OCI-LY1 (cell line): ENCODE results near the gene RNF214.

Source experiments
- H2AFZ ChIP-seq: fragments of 200-600 bp; sonication (generic), shearing (Covaris generic); 2 replicates; pipeline ENCODE4 v1.6.0; 2014; ENCODE audit warnings: antibody characterized with exemption, mild to moderate bottlenecking, low read length
- H3F3A ChIP-seq: fragments of 200-600 bp; sonication (generic), shearing (Covaris generic); 2 replicates; pipeline ENCODE4 v1.6.0; 2014; ENCODE audit warnings: mild to moderate bottlenecking, antibody characterized with exemption, low read length, moderate library complexity; ENCODE audit not compliant: insufficient read depth
- H3K27ac ChIP-seq: fragments of 200-600 bp; sonication (generic); 2 replicates; pipeline ENCODE4 v1.5.1; 2014; ENCODE audit warnings: low read length, mixed run types, mild to moderate bottlenecking, low read depth; ENCODE audit not compliant: poor library complexity, severe bottlenecking
- H3K27me3 ChIP-seq: fragments of 200-600 bp; sonication (generic); 2 replicates; pipeline ENCODE4 v1.6.0; 2014; ENCODE audit warnings: antibody characterized with exemption, mild to moderate bottlenecking, low read length, moderate library complexity; ENCODE audit not compliant: insufficient read depth
- H3K36me3 ChIP-seq: fragments of 200-600 bp; sonication (generic); 2 replicates; pipeline ENCODE4 v1.6.1; 2014; ENCODE audit warnings: mild to moderate bottlenecking, antibody characterized with exemption, low read length, moderate library complexity, mixed read lengths; ENCODE audit not compliant: insufficient read depth
- H3K4me1 ChIP-seq: fragments of 200-600 bp; sonication (generic); 2 replicates; pipeline ENCODE4 v1.5.1; 2014; ENCODE audit warnings: mild to moderate bottlenecking, low read length, moderate library complexity; ENCODE audit not compliant: insufficient read depth, severe bottlenecking
- H3K4me2 ChIP-seq: fragments of 200-600 bp; sonication (generic), shearing (Covaris generic); 2 replicates; pipeline ENCODE4 v1.6.1; 2014; ENCODE audit warnings: low read length
- H3K4me3 ChIP-seq: fragments of 200-600 bp; sonication (generic); 2 replicates; pipeline ENCODE4 v1.5.1; 2014; ENCODE audit warnings: low read length, low read depth, mild to moderate bottlenecking, mixed read lengths; ENCODE audit not compliant: poor library complexity, severe bottlenecking
- H3K79me2 ChIP-seq: fragments of 200-600 bp; shearing (Covaris generic); 2 replicates; pipeline ENCODE4 v1.6.1; 2016; ENCODE audit warnings: mixed run types, low read length, mixed read lengths; ENCODE audit not compliant: insufficient read depth
- H3K9ac ChIP-seq: fragments of 200-600 bp; sonication (generic), shearing (Covaris generic); 2 replicates; pipeline ENCODE4 v1.6.1; 2014; ENCODE audit warnings: mild to moderate bottlenecking, low read length, mixed read lengths
- H3K9me2 ChIP-seq: fragments of 200-600 bp; sonication (generic), shearing (Covaris generic); 2 replicates; pipeline ENCODE4 v1.6.1; 2014; ENCODE audit warnings: low read depth, mild to moderate bottlenecking, low read length, mixed read lengths
- H3K9me3 ChIP-seq: fragments of 200-600 bp; shearing (Covaris generic); 2 replicates; pipeline ENCODE4 v1.6.1; 2014; ENCODE audit warnings: low read length, mixed read lengths
- H4K20me1 ChIP-seq: fragments of 200-600 bp; sonication (generic), shearing (Covaris generic); 2 replicates; pipeline ENCODE4 v1.6.0; 2016; ENCODE audit warnings: mild to moderate bottlenecking, low read length; ENCODE audit not compliant: insufficient read depth
- EZH2 ChIP-seq: fragments of 200-600 bp; sonication (generic), shearing (Covaris generic); IDR thresholded peaks from 2 replicates; pipeline ENCODE4 v1.8.0; 2017; ENCODE audit warnings: borderline replicate concordance, mixed run types, mild to moderate bottlenecking, antibody characterized with exemption, low read length, moderate library complexity, mixed read lengths
- TF ChIP-seq, protein P1 (sequence below): fragments of 200-600 bp; sonication (generic), shearing (Covaris generic); IDR thresholded peaks from 2 replicates; pipeline ENCODE4 v1.5.1; 2017; ENCODE audit warnings: mild to moderate bottlenecking, antibody characterized with exemption, low read length, moderate library complexity, mixed read lengths

The RNF214 gene

GRCh38 chr11:117189191-117189940 lies 43.1 kb upstream of the RNF214 start:
- H3K4me1 ChIP-seq = peaks cover 13% of the 10 kb centered on the region
- H3K79me2 ChIP-seq = no peaks in the 10 kb centered on the region
- H3K9ac ChIP-seq = peak overlapping the region; percentile 27; the same call in 1 of the 2 replicates
- H3K9me2 ChIP-seq = no peaks in the 10 kb centered on the region
- H3K27me3 ChIP-seq = no peaks in the 10 kb centered on the region
- H3K36me3 ChIP-seq = peaks cover 16% of the 10 kb centered on the region; the same call in 1 of the 2 replicates
- H3K27ac ChIP-seq = peak overlapping the region; percentile 55
- no peaks in the 10 kb centered on the region for H3K9me3 ChIP-seq
- TF ChIP-seq, protein P1, sequence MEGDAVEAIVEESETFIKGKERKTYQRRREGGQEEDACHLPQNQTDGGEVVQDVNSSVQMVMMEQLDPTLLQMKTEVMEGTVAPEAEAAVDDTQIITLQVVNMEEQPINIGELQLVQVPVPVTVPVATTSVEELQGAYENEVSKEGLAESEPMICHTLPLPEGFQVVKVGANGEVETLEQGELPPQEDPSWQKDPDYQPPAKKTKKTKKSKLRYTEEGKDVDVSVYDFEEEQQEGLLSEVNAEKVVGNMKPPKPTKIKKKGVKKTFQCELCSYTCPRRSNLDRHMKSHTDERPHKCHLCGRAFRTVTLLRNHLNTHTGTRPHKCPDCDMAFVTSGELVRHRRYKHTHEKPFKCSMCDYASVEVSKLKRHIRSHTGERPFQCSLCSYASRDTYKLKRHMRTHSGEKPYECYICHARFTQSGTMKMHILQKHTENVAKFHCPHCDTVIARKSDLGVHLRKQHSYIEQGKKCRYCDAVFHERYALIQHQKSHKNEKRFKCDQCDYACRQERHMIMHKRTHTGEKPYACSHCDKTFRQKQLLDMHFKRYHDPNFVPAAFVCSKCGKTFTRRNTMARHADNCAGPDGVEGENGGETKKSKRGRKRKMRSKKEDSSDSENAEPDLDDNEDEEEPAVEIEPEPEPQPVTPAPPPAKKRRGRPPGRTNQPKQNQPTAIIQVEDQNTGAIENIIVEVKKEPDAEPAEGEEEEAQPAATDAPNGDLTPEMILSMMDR = no peak
- no peak for TF ChIP-seq EZH2
- H3F3A ChIP-seq = no peaks in the 10 kb centered on the region
- H4K20me1 ChIP-seq = no peaks in the 10 kb centered on the region
- peak overlapping the region; percentile 23; the same call in 1 of the 2 replicates for H3K4me2 ChIP-seq
- H3K4me3 ChIP-seq = no peak overlapping the region
- H2AFZ ChIP-seq = no peak overlapping the region

- H2AFZ ChIP-seq = no peak overlapping the region
- H3K9ac ChIP-seq = peak overlapping the region; percentile 27; the same call in 1 of the 2 replicates
- H3K4me1 ChIP-seq = peaks cover 13% of the 10 kb centered on the region
- no peaks in the 10 kb centered on the region for H3K27me3 ChIP-seq
- H3K27ac ChIP-seq = peak overlapping the region; percentile 55
- no peak for TF ChIP-seq EZH2
- TF ChIP-seq, protein P1 = no peak
- H3K9me3 ChIP-seq = no peaks in the 10 kb centered on the region
- H3K9me2 ChIP-seq = no peaks in the 10 kb centered on the region
- H3K36me3 ChIP-seq = peaks cover 16% of the 10 kb centered on the region; the same call in 1 of the 2 replicates
- no peaks in the 10 kb centered on the region for H4K20me1 ChIP-seq
- no peak overlapping the region for H3K4me3 ChIP-seq
- H3K79me2 ChIP-seq = no peaks in the 10 kb centered on the region
- no peaks in the 10 kb centered on the region for H3F3A ChIP-seq
- H3K4me2 ChIP-seq = peak overlapping the region; percentile 23; the same call in 1 of the 2 replicates
Observed at GRCh38 chr11:117189941-117190544, 42.4 kb upstream of the RNF214 start.

GRCh38 chr11:117191680-117192400 lies 40.6 kb upstream of the RNF214 start:
- H4K20me1 ChIP-seq = no peaks in the 10 kb centered on the region
- no peaks in the 10 kb centered on the region for H3K9me2 ChIP-seq
- no peak overlapping the region for H3K4me2 ChIP-seq
- H3K36me3 ChIP-seq = peaks cover 16% of the 10 kb centered on the region; the same call in 1 of the 2 replicates
- H3K27ac ChIP-seq = no peak overlapping the region
- peaks cover 13% of the 10 kb centered on the region for H3K4me1 ChIP-seq
- H3K27me3 ChIP-seq = no peaks in the 10 kb centered on the region
- no peaks in the 10 kb centered on the region for H3K9me3 ChIP-seq
- H3K9ac ChIP-seq = no peak overlapping the region
- TF ChIP-seq, protein P1 = no peak
- no peak for TF ChIP-seq EZH2
- no peaks in the 10 kb centered on the region for H3F3A ChIP-seq
- no peak overlapping the region for H2AFZ ChIP-seq
- no peak overlapping the region for H3K4me3 ChIP-seq
- no peaks in the 10 kb centered on the region for H3K79me2 ChIP-seq
